ENCODE data around the gene SYNGR3. TPM values are rescaled to one million over a fixed set of nuclear protein-coding genes. Genes with fewer than 3 reads are reported as not detected.

SYNGR3 gene
- total RNA-seq, 2 experiments from 2014 or later: 5.4 to 7.2 TPM

GRCh38 chr16:1975432-1976215, 14.1 kb upstream of the SYNGR3 start:
- ATAC-seq: no peak
- DNase-seq: no peak
- Mint-ChIP-seq H3K36me3 (ENCODE audit: low read depth) (peaks cover 46% of the 10 kb centered on the region), H3K27me3 (peaks cover 5% of the 10 kb centered on the region), H3K9me3 (no peaks in the 10 kb centered on the region), H3K27ac (no peak overlapping the region), H3K4me1 (ENCODE audit: low read depth) (peaks cover 21% of the 10 kb centered on the region), H3K4me3 (no peak overlapping the region)
- ChIA-PET POLR2A (interaction anchor here (0.8 to 29.2 kb wide), 5 partner anchors 9 to 179 kb away, joined by 3 to 505 read pairs (median 4); partner anchors contain the start of genes GFER, NDUFB10, RNF151 and RPS2), CTCF (no interaction called here)
- no peak for TF ChIP-seq CTCF (IDR thresholded peaks at IDR 0.05)
- intact Hi-C loops (cut with micrococcal nuclease): no loop called here

- Mint-ChIP-seq H3K27ac (no peak overlapping the region), H3K4me3 (no peak overlapping the region), H3K27me3 (peaks cover 10% of the 10 kb centered on the region), H3K36me3 (ENCODE audit: low read depth) (peaks cover 46% of the 10 kb centered on the region), H3K9me3 (no peaks in the 10 kb centered on the region), H3K4me1 (ENCODE audit: low read depth) (peaks cover 20% of the 10 kb centered on the region)
- ATAC-seq: no peak
- intact Hi-C loops (cut with micrococcal nuclease): no loop called here
- TF ChIP-seq CTCF (IDR thresholded peaks at IDR 0.05): no peak
- DNase-seq: no peak
- ChIA-PET POLR2A (interaction anchor here (0.8 to 29.2 kb wide), 5 partner anchors 8 to 179 kb away, joined by 3 to 505 read pairs (median 4); partner anchors contain the start of genes GFER, NDUFB10, RNF151 and RPS2), CTCF (no interaction called here)
Observed at GRCh38 chr16:1976216-1976520, 13.6 kb upstream of the SYNGR3 start.

- ChIA-PET CTCF (no interaction called here), POLR2A (interaction anchor here (1.1 to 29.2 kb wide), 3 partner anchors 10 to 19 kb away, joined by 3 to 505 read pairs (median 20); partner anchors contain the start of genes NDUFB10, RNF151, RPS2 and TBL3)
- DNase-seq (no peak), ATAC-seq (no peak)
- Mint-ChIP-seq H3K27ac (no peak overlapping the region), H3K4me3 (no peak overlapping the region), H3K27me3 (peaks cover 19% of the 10 kb centered on the region), H3K9me3 (no peaks in the 10 kb centered on the region), H3K36me3 (ENCODE audit: low read depth) (peaks cover 39% of the 10 kb centered on the region), H3K4me1 (ENCODE audit: low read depth) (peaks cover 20% of the 10 kb centered on the region)
- intact Hi-C loops (cut with micrococcal nuclease): no loop called here
- no peak for TF ChIP-seq CTCF (IDR thresholded peaks at IDR 0.05)
Observed at GRCh38 chr16:1976951-1977874, 12.6 kb upstream of the SYNGR3 start.

- intact Hi-C loops (cut with micrococcal nuclease): no loop called here
- Mint-ChIP-seq H3K4me1 (ENCODE audit: low read depth) (peaks cover 16% of the 10 kb centered on the region), H3K27me3 (peaks cover 26% of the 10 kb centered on the region), H3K27ac (no peak overlapping the region), H3K4me3 (no peak overlapping the region), H3K9me3 (no peaks in the 10 kb centered on the region), H3K36me3 (ENCODE audit: low read depth) (peaks cover 37% of the 10 kb centered on the region)
- ChIA-PET POLR2A (interaction anchor here (1.1 to 29.2 kb wide), 3 partner anchors 10 to 18 kb away, joined by 3 to 505 read pairs (median 20); partner anchors contain the start of genes NDUFB10, RNF151, RPS2 and TBL3), CTCF (no interaction called here)
- TF ChIP-seq CTCF (IDR thresholded peaks at IDR 0.05): no peak
- no peak for DNase-seq
- ATAC-seq: no peak
Observed at GRCh38 chr16:1977875-1978268, 11.9 kb upstream of the SYNGR3 start.

Data from activated CD8-positive, alpha-beta T cell treated with anti-CD3 and anti-CD28 coated beads for 36 hours (primary cell).